EH (cell line): ENCODE measurements around the gene CPN2.

Source experiments
- DNase-seq: peaks from one replicate; pipeline ENCODE4 v3.0.0-alpha.2; 2015; ENCODE audit warnings: low read depth

CPN2 gene

GRCh38 chr3:194351080-194351672, at the start of gene CPN2:
Gene CPN2, minus strand, starts transcription at chr3:194351328. Its CDS starts 8,626 bp downstream, at chr3:194342702.
- DNase-seq: no peak

GRCh38 chr3:194399874-194400411, 48.8 kb upstream of the CPN2 start:
- DNase-seq: no peak

DNA sequence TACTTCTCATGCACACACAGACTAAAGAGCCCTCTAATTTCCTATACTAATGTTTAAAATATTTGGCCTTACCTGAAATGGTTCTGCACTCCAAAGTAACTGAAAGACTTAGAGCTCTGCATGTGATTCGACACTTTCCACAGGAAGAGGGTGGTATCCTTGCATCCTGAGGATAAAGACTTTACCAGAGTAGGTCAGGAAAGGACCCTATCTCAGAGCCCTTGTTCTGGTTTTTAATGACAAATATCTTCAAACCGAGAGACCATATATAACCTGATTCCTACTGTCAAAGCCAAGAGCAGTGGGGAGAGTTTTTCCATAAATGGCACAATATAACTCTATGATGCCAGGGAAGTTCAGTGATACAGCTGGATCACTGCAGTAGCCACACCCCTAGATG, 48.0 kb upstream of the CPN2 start, which contains the start of gene GP5:
TSS of gene GP5 (minus strand) at position 101 of the 400 bp plus-strand sequence. CDS start 984 bp downstream, outside the sequence.
- no peak for DNase-seq

DNA sequence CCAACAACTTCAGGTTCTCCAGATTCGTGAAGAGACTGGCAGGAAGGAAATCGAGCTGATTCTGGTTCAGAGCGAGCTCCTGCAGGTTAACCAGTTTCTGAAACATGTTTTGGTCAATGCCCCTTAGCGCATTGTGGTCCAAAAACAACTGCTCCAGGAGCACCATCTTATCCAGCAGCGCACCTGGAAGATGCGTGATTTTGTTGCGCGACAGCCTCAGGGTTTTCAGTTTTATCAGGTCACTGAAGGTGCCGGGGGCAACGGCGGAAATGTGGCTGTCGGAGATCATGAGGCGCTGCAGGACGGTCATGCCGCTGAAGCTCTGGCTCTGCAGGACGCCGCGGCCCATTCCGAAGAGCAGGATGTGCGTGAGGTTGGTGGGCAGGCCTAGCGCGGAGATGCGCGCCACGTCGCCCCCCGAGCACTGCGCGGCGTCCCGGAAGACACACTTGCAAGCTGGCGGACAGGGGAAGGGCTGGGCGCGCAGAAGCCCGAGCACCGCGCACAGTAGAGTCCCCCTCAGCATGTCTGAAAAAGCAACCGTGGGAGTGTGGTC, 46.7 kb upstream of the CPN2 start:
- peak; percentile 23 for DNase-seq

DNA sequence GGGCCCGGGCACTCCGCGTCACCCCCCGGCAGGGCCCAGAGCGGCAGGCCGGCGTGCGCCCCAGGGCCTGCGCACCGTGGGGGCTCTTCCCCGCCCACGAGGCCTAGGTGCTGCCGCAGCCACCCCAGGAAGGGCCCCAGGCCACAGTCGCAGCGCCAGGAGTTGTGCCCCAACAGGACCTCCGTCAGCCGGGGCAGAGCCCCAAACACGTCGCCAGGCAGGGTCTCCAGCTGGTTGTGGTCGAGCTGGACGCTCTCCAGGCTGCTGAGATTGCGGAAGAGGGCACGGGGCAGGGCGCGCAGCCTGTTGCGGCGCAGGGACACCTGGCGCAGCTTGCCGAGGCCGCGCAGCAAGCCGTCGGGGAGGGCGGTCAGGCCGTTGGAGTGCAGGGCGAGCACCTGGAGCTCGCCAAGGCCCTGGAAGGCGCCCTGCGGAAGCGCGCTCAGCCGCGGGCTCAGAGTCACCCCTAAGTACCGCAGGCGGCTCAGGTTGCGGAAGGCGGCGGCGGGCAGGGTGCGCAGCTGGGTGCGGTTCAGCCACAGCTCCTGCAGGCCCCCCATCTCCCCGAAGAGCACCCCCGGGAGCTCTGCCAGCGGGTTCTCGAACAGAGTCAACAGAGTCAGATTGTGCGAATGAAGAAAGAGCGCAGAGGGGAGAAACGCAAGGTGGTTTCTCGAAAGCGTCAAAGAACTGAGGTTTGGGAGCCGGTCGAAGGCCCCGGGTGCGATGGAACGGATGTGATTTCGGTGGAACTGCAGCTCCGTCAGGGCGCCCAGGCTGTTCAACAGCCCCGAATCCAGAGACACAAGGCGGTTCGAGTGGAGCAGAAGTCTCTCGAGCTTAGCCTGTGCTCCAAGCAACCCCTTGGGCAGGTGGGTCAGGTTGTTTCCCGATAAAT, 46.0 kb upstream of the CPN2 start:
- DNase-seq: no peak

GRCh38 chr3:194396539-194396858, 45.4 kb upstream of the CPN2 start:
- no peak for DNase-seq

DNA sequence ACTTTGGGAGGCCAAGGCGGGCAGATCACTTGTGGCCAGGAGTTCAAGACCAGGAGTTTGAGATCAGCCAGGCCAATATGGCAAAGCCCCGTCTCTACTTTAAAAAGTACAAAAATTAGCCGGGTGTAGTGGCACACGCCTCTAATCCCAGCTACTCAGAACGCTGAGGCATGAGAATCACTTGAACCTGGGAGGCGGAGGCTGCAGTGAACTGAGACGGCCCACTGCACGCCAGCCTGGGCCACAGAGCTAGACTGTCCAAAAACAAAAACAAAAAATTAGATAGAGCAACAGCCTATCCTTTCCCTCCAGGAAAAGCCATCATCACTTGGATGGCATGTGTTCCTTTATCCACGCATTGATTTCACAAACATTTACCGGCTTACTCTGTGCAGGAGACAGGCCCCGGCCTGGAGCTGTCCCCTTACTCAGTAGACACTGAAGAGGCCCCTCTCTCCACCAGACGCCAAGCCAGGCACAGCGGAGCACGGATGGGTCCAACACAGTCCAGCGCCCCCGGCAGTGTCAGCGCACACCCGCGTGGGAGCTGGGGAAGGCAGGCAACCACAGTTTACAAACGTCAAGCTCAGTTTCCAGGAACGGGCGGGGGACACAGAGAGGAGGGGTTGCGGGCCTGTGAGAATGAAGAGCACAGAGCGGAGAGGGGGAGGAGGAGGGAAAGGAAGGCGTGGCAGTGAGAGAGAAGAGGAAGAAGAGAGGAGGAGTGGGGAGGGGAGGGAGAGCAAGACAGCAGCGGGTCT, 44.8 kb upstream of the CPN2 start:
- peak; percentile 29 for DNase-seq

- DNase-seq: peak; percentile 15
These were observed 44.1 kb upstream of the CPN2 start for GRCh38 chr3:194395212-194395611.

- no peak for DNase-seq
These were observed 41.4 kb upstream of the CPN2 start for GRCh38 chr3:194392576-194392975.

GRCh38 chr3:194390835-194391234, 39.7 kb upstream of the CPN2 start:
- DNase-seq: no peak

DNA sequence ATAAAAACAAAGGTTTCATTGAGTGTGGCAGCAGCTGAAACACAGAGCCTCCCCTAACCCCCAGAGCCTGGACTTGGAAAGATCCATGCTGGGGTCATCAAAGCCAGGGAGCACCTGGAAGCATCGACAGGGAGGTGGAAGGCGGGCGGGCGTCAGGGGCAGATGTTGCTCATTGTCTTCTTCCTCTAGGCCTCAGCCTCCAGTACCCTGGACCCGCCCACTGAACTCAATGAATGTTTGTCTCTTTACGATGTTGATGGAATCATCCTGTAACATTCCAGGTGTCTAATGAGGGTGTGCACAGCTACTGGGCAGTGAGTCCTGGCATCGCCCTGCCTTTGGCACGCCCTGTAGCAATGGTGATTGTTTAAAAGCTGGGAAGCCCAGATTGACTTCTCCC, 38.1 kb upstream of the CPN2 start:
- no peak for DNase-seq

GRCh38 chr3:194387926-194388418, 36.8 kb upstream of the CPN2 start:
- no peak for DNase-seq

GRCh38 chr3:194387276-194387675, 36.1 kb upstream of the CPN2 start:
- DNase-seq: no peak

GRCh38 chr3:194386648-194387047, 35.5 kb upstream of the CPN2 start:
- DNase-seq: no peak

DNA sequence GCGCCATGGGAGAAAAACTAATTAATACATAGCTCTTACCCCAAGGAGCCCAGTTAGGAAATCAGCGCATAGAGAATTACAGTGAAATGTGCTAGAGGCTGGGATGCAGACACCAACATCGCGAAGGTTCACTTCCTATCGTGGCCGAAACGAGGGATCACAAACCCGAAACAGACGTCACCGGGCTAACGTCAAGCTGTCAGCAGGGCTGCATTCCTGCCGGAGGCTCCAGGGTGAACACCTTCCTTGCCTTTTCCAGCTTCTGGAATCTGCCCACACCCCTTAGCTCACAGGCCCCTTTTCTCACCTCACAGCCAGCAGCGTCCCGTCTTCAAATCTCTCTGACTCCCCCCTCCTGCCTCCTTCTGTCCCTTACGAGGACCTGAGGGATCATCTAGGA, 34.9 kb upstream of the CPN2 start:
- no peak for DNase-seq

GRCh38 chr3:194384569-194385001, 33.5 kb upstream of the CPN2 start:
- no peak for DNase-seq

GRCh38 chr3:194384156-194384555, 33.0 kb upstream of the CPN2 start:
- no peak for DNase-seq

GRCh38 chr3:194383276-194383940, 32.3 kb upstream of the CPN2 start:
- no peak for DNase-seq

DNA sequence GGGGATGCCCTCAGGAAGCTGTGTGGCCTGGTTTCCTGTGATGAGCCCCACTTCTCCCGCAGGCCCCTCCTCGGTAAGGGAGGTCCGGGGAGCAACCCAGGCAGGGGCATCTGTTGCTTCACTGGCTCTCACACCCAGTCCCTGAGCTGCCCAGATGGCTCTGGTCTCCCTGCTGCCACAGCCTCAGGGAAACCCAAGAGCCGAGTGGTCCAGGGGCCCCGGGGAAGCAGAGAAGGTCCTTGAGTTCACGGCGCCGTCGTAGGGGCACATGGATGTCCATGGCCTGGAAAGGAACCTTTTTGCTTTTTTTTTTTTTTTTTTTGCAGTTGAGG, 31.7 kb upstream of the CPN2 start:
- DNase-seq: no peak

GRCh38 chr3:194382196-194382891, 31.2 kb upstream of the CPN2 start:
- no peak for DNase-seq

DNA sequence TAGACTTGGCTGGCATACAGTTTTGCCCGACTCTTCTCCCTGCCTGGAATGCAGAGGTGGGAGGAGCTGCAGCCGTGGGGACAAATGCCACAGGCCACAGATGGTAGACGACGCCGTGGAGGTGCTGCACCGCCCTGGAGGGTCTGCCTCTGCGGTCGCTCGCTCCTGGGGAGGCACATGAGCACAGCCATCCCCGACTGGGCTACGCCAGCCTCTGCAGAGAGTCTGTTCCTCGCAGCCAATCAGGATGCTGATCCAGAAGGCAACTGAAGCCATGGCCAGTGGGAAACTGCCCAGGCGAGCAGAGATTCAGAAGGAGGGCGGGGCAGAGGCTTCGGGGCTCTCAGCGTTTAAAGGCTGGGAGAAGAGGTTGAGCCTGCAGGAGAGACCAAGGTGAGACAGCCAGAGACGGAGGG, 30.3 kb upstream of the CPN2 start:
- peak; percentile 57 for DNase-seq
